C4-2B (cell line): Measurements from ENCODE around the gene ERBB4.

ENCODE experiments used
- CTCF ChIP-seq: fragments of 450-650 bp; conservative IDR thresholded peaks from 2 replicates; pipeline ENCODE4 v1.5.1; 2017; ENCODE audit warnings: mild to moderate bottlenecking
- ZFX ChIP-seq: fragments of 450-650 bp; IDR thresholded peaks from 2 replicates; pipeline ENCODE4 v1.6.1; 2017

- TF ChIP-seq CTCF (no peak), ZFX (no peak)
Observed at GRCh38 chr2:212195626-212196025, 343.0 kb downstream of the ERBB4 start.
